Activated B cell treated with CpG ODN at 0.5 μM for 24 hours (primary cell): Measurements from ENCODE around the gene ADAMTSL4. TPM values are rescaled to one million over a fixed set of nuclear protein-coding genes. Genes with fewer than 3 reads are reported as not detected.

ENCODE experiments used
- ATAC-seq: fragments of 200-7000 bp; cut with Tn5 transposase; one replicate; pipeline ENCODE4 v1.10.0; 2021; ENCODE audit warnings: low read depth, mild to moderate bottlenecking, moderate library complexity
- CTCF ChIA-PET: fragments of 350-600 bp; sonication (Branson Sonifier 250); formaldehyde crosslinking; loops from one replicate; lab custom pipeline; 2021; ENCODE audit warnings: antibody characterized with exemption; lab: Charles Lee
- POLR2A ChIA-PET: fragments of 350-600 bp; sonication (Branson Sonifier 250); formaldehyde crosslinking; loops from one replicate; lab custom pipeline; 2021; ENCODE audit warnings: antibody characterized with exemption; lab: Charles Lee
- DNase-seq: peaks from one replicate; pipeline ENCODE4 v3.0.0; 2022
- H3K27ac Mint-ChIP-seq: one replicate; pipeline ENCODE4 v1.8.0; 2020; ENCODE audit warnings: mixed read lengths
- H3K27me3 Mint-ChIP-seq: one replicate; pipeline ENCODE4 v1.8.0; 2021; ENCODE audit warnings: mixed read lengths
- H3K36me3 Mint-ChIP-seq: one replicate; pipeline ENCODE4 v1.8.0; 2021; ENCODE audit warnings: low read depth, mixed read lengths
- H3K4me1 Mint-ChIP-seq: one replicate; pipeline ENCODE4 v1.8.0; 2021; ENCODE audit warnings: mixed read lengths
- H3K4me3 Mint-ChIP-seq: one replicate; pipeline ENCODE4 v1.8.0; 2020; ENCODE audit warnings: mild to moderate bottlenecking, mixed read lengths
- H3K9me3 Mint-ChIP-seq: one replicate; pipeline ENCODE4 v1.8.0; 2020; ENCODE audit warnings: mixed read lengths
- CTCF ChIP-seq: fragments of 200-600 bp; IDR thresholded peaks from one replicate; pipeline ENCODE4 v1.8.0; 2022; ENCODE audit warnings: antibody characterized with exemption, mild to moderate bottlenecking
- intact Hi-C: fragments of 100-400 bp; cut with micrococcal nuclease; formaldehyde crosslinking; loops from one replicate; pipeline ENCODE4 v1.15.1; 2024
- total RNA-seq: library from RNA; stranded (reverse); gene quantifications from 2 replicates; pipeline ENCODE4 v1.2.3, GENCODE V29; 2022

ADAMTSL4 gene
- total RNA-seq, 1 donor from 2014 or later = 0.11 TPM

GRCh38 chr1:150575518-150576366 lies 26.5 kb downstream of the ADAMTSL4 start:
- H3K9me3 Mint-ChIP-seq = no peaks in the 10 kb centered on the region
- no peak for ATAC-seq
- peak overlapping the region; percentile 95 for H3K4me3 Mint-ChIP-seq
- intact Hi-C loops = no loop called here
- ChIA-PET POLR2A (interaction anchor here (0.5 to 14.3 kb wide), 6 partner anchors 11 to 380 kb away, joined by 3 to 1106 read pairs (median 4); partner anchors contain the start of gene ENSA), CTCF (interaction anchor here (6.8 to 9.8 kb wide), 2 partner anchors 14 to 45 kb away, joined by 56 to 196 read pairs; no protein-coding TSS in a partner anchor)
- no peak for TF ChIP-seq CTCF
- H3K27ac Mint-ChIP-seq = peak overlapping the region; percentile 85
- H3K36me3 Mint-ChIP-seq = peaks cover 75% of the 10 kb centered on the region
- H3K4me1 Mint-ChIP-seq = peaks cover 74% of the 10 kb centered on the region
- no peaks in the 10 kb centered on the region for H3K27me3 Mint-ChIP-seq
- no peak for DNase-seq

- Mint-ChIP-seq H3K4me3 (peak overlapping the region; percentile 95), H3K9me3 (no peaks in the 10 kb centered on the region), H3K27ac (peak overlapping the region; percentile 85), H3K4me1 (peaks cover 72% of the 10 kb centered on the region), H3K27me3 (no peaks in the 10 kb centered on the region), H3K36me3 (peaks cover 69% of the 10 kb centered on the region)
- POLR2A ChIA-PET = interaction anchor here (0.5 to 14.3 kb wide), 5 partner anchors 11 to 380 kb away, joined by 3 to 1106 read pairs (median 3); no protein-coding TSS in a partner anchor
- CTCF ChIA-PET = interaction anchor here (0.6 to 9.8 kb wide), 4 partner anchors 8 to 330 kb away, joined by 3 to 196 read pairs (median 38); no protein-coding TSS in a partner anchor
- DNase-seq = no peak
- ATAC-seq = no peak
- intact Hi-C loops = no loop called here
- TF ChIP-seq CTCF = no peak
Measured at GRCh38 chr1:150576367-150576711, 27.1 kb downstream of the ADAMTSL4 start.

GRCh38 chr1:150576794-150577556 lies 27.8 kb downstream of the ADAMTSL4 start:
- DNase-seq (no peak), ATAC-seq (no peak)
- Mint-ChIP-seq H3K27me3 (no peaks in the 10 kb centered on the region), H3K9me3 (no peaks in the 10 kb centered on the region), H3K4me1 (peaks cover 66% of the 10 kb centered on the region), H3K27ac (peak overlapping the region; percentile 98), H3K4me3 (peak overlapping the region; percentile 95), H3K36me3 (peaks cover 67% of the 10 kb centered on the region)
- intact Hi-C loops = no loop called here
- TF ChIP-seq CTCF = no peak
- POLR2A ChIA-PET = interaction anchor here (0.5 to 14.3 kb wide), 9 partner anchors 12 to 444 kb away, joined by 3 to 1106 read pairs (median 3); partner anchors contain the start of genes ENSA and GOLPH3L
- CTCF ChIA-PET = interaction anchor here (0.6 to 9.8 kb wide), 4 partner anchors 9 to 329 kb away, joined by 3 to 196 read pairs (median 38); no protein-coding TSS in a partner anchor

GRCh38 chr1:150577557-150578271 lies 28.5 kb downstream of the ADAMTSL4 start:
- no peaks in the 10 kb centered on the region for H3K27me3 Mint-ChIP-seq
- POLR2A ChIA-PET = interaction anchor here (0.5 to 14.3 kb wide), 10 partner anchors 13 to 353 kb away, joined by 3 to 1106 read pairs (median 8); partner anchors contain the start of gene ENSA

More at GRCh38 chr1:150577557-150578271, 28.5 kb downstream of the ADAMTSL4 start:
- no peak for ATAC-seq
- DNase-seq = no peak
- Mint-ChIP-seq H3K9me3 (no peaks in the 10 kb centered on the region), H3K27ac (peak overlapping the region; percentile 98), H3K4me1 (peaks cover 62% of the 10 kb centered on the region), H3K36me3 (peaks cover 64% of the 10 kb centered on the region), H3K4me3 (peak overlapping the region; percentile 95)
- CTCF ChIA-PET = interaction anchor here (3.9 to 9.8 kb wide), 3 partner anchors 10 to 43 kb away, joined by 21 to 196 read pairs (median 56); no protein-coding TSS in a partner anchor
- intact Hi-C loops = no loop called here
- no peak for TF ChIP-seq CTCF
